Sigmoid colon (tissue), 7 donors: ENCODE results near the gene MRPL33. TPM values are rescaled to one million over a fixed set of nuclear protein-coding genes. Genes with fewer than 3 reads are reported as not detected.
A peak's percentile ranks its signal among the peaks of the same experiment; 100 is the strongest.
"Not testable (repeated sequence)": the region's sequence is repeated elsewhere in the genome, so short reads cannot be mapped to it uniquely, and the experiment has no call there.

Experiments used
- DNase-seq: peaks from one replicate; pipeline ENCODE4 v3.0.0-alpha.2; 2019
- H3K27ac ChIP-seq, 4 donors: fragments of 200-600 bp; sonication (generic); one replicate each; pipeline ENCODE4 v1.5.1; 2016 to 2019; ENCODE audit warnings: mild to moderate bottlenecking in 1 of 4
- H3K27me3 ChIP-seq, 3 donors: fragments of 200-600 bp; sonication (generic); one replicate each; pipeline ENCODE4 v1.5.1; 2019; ENCODE audit warnings: mild to moderate bottlenecking in 1 of 3
- H3K36me3 ChIP-seq, 4 donors: fragments of 200-600 bp; sonication (generic); one replicate each; pipeline ENCODE4 v1.5.1; 2016 to 2019
- H3K4me1 ChIP-seq, 4 donors: fragments of 200-600 bp; sonication (generic); one replicate each; pipeline ENCODE4 v1.5.1; 2017 to 2019
- H3K4me3 ChIP-seq, 4 donors: fragments of 200-600 bp; sonication (generic); one replicate each; pipeline ENCODE4 v1.5.1; 2017 to 2019; ENCODE audit warnings: mild to moderate bottlenecking in 2 of 4, moderate library complexity in 1 of 4
- H3K9me3 ChIP-seq, 4 donors: fragments of 200-600 bp in 3 of 4; sonication (generic) in 3 of 4; one replicate each; pipeline versions ENCODE4 v1.5.1 to v1.6.1; 2013 to 2019
- EP300 ChIP-seq, 4 donors: sonication (generic); formaldehyde crosslinking; IDR thresholded peaks; one replicate each; pipeline ENCODE4 v1.6.1; 2017; ENCODE audit warnings: antibody characterized with exemption in 4 of 4
- POLR2A ChIP-seq, 2 donors: fragments of 450-650 bp; IDR thresholded peaks; one replicate each; pipeline ENCODE4 v1.6.1; 2016; ENCODE audit warnings: antibody characterized with exemption in 2 of 2, mild to moderate bottlenecking in 2 of 2, moderate library complexity in 2 of 2
- POLR2AphosphoS5 ChIP-seq, 4 donors: sonication (generic); formaldehyde crosslinking; IDR thresholded peaks; one replicate each; pipeline ENCODE4 v1.6.1; 2017; ENCODE audit warnings: antibody characterized with exemption in 4 of 4
- WGBS, 2 donors: extraction: QIAGEN DNeasy Blood & Tissue Kit; methylation state at CpG; one replicate each; pipeline ENCODE4 v1.1.7; 2013; 5-methylcytosine and 5-hydroxymethylcytosine counted together
- intact Hi-C: fragments of 100-400 bp; cut with DNase I; formaldehyde crosslinking; loops from one replicate; pipeline ENCODE4 v1.15.1; 2023
- polyA plus RNA-seq, 3 donors: library from polyadenylated mRNA; stranded (reverse); fragments of 200-250 nt; gene quantifications; one replicate each; pipeline ENCODE4 v1.2.3, GENCODE V29; 2013
- total RNA-seq, 4 donors: library from RNA; depleted of rRNA; stranded (reverse); fragments of >200 nt; gene quantifications; one replicate each; pipeline ENCODE4 v1.1.0, GENCODE V29; 2016
- TF ChIP-seq, protein P1 (sequence below), 4 experiments: fragments of 450-650 bp in 3 of 4; fragments of 200-600 bp in 1 of 4; IDR thresholded peaks; one replicate each; pipeline ENCODE4 v1.5.1; 2016 to 2019; ENCODE audit warnings: antibody characterized with exemption in 4 of 4, mild to moderate bottlenecking in 3 of 4, moderate library complexity in 2 of 4
- donor health status: healthy with polysubstance abuse.
- donor health status: Bipolar disorder and iron deficiency.
- donor health status: healthy.

The MRPL33 gene
- total and polyA plus RNA-seq, 7 donors = 110 to 324 (median 193) TPM

DNA sequence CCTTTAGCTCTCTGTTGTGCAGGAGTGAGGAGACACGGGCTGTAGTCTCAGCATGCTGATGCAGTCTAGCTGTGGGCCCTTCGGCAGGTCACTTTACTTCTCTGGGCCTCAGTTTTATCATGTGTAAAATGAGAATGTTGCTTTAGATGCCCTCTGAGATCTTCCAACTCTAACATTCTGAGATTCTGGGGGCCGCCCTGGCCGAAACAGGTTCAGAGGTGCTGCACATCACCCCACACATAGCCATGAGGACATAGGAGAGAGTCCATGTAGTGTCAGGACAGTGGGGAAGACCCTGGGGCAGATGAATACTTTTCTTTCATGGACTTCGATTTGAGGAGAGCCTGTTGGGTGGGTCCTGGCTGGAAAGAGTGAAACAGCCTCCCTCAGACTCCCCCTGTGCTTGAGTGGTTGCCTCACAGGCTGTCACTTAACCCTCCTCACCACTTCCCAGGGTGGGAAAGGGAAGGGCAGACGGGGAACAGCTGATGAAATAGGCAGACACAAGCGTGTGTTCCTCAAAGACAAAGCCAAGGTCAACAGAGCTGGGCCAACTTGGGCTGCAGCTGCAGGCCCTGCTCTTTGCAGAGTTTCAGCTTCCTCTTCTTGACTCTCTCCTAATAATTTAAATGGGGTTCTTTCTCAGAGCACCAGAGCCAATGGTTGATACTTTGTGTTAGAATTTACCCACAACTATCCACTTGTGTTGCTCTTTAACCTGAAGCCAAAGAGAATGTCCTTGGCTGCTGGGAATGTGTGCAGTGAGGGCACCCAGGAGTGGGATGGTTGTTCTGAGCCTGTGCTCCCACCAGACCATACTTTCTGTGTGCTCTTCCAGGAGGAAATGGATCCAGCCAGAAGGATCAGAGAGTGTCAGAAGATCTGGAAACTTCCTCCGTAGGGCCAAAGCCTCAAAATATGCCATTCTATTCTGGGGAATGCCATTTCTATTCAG is 14.7 kb upstream of the MRPL33 start:
- H3K9me3 ChIP-seq = no peaks in the 10 kb centered on the region
- intact Hi-C loops = loop anchor here (5.0 kb wide), 2 partner anchors 515 to 680 kb away; no protein-coding TSS in a partner anchor
- TF ChIP-seq EP300 (IDR thresholded peaks at IDR 0.05) (no peak), POLR2A (IDR thresholded peaks at IDR 0.05) (no peak), POLR2AphosphoS5 (IDR thresholded peaks at IDR 0.05) (no peak)
- TF ChIP-seq, protein P1, sequence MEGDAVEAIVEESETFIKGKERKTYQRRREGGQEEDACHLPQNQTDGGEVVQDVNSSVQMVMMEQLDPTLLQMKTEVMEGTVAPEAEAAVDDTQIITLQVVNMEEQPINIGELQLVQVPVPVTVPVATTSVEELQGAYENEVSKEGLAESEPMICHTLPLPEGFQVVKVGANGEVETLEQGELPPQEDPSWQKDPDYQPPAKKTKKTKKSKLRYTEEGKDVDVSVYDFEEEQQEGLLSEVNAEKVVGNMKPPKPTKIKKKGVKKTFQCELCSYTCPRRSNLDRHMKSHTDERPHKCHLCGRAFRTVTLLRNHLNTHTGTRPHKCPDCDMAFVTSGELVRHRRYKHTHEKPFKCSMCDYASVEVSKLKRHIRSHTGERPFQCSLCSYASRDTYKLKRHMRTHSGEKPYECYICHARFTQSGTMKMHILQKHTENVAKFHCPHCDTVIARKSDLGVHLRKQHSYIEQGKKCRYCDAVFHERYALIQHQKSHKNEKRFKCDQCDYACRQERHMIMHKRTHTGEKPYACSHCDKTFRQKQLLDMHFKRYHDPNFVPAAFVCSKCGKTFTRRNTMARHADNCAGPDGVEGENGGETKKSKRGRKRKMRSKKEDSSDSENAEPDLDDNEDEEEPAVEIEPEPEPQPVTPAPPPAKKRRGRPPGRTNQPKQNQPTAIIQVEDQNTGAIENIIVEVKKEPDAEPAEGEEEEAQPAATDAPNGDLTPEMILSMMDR (IDR thresholded peaks at IDR 0.05) = no peak
- H3K36me3 ChIP-seq = no peaks in the 10 kb centered on the region
- no peak overlapping the region for H3K27ac ChIP-seq
- no peak for DNase-seq
- WGBS, 2 donors = 82 to 89% methylated on average over 8 of the region's 8 CpGs
- H3K4me3 ChIP-seq = no peak overlapping the region
- H3K4me1 ChIP-seq = no peaks in the 10 kb centered on the region
- H3K27me3 ChIP-seq = no peaks in the 10 kb centered on the region

DNA sequence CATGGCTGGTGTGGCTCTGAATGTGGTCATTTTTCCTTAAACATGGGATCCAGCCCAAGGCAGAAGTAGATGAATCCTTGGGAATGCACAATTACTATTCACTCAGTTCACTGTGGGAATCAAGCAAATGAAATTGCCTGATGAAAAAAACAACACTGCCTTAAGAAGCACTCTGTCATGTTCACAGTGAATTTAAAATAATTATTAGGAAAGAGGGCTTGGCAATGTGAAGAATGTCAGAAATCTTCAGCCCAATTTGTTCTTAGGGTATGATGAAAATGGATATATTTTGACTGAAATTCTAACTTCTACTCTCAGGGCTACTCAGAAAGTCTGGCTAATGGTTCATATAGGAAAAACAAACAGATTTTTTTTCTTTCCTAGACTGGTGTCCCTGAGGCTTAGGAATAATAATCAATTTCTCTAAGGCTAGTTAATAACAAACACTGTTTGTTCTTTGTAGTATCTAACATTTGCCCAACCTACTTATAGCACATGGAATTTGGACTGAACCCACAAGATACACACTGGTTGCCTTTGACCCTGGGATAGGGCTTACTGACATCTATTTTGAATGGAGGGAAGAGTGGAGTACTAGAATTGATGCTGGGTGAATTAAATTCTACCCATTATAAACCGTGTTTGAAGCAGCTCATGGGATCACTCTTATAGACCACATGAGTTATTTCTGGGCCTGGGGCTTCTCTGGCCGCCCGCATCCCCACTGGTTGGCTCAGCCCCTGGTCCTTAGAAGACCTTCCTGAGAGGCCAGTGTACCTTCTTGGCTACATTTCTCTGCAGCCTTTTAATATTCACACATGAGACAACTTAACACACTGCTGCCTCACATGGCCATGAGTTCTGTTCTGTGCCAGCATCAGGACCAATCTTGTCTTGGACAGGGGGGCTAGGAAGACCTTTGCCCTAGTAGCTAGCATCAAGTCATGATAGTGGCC is 8.3 kb upstream of the MRPL33 start:
- Histone ChIP-seq H3K4me3 (no peak overlapping the region), H3K27me3 (no peaks in the 10 kb centered on the region), H3K9me3 (no peaks in the 10 kb centered on the region), H3K36me3 (no peaks in the 10 kb centered on the region), H3K4me1 (peaks cover 0 to 10% (median 8%) of the 10 kb centered on the region in 4 donors), H3K27ac (peak overlapping the region in 1 of 4 donors; percentile 23)
- TF ChIP-seq, protein P1 (IDR thresholded peaks at IDR 0.05) = no peak
- TF ChIP-seq POLR2AphosphoS5 (IDR thresholded peaks at IDR 0.05) (no peak), EP300 (IDR thresholded peaks at IDR 0.05) (no peak), POLR2A (IDR thresholded peaks at IDR 0.05) (no peak)
- intact Hi-C loops = no loop called here
- no peak for DNase-seq
- 86 to 91% methylated on average over 3 of the region's 3 CpGs for WGBS, 2 donors

DNA sequence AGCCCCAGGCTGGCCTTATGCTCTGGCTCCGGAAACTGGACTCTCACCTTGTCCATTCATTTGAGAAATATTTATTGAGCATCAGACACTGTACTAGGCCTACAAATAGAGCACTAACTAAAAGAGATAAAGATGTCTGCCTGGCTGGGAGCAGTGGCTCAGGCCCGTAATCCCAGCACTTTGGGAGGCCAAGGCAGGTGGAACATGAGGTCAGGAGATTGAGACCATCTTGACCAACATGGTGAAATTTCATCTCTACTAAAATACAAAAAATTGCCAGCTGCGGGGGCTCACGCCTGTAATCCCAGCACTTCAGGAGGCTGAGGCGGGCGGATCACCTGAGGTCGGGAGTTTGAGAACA is 7.6 kb upstream of the MRPL33 start:
- H3K9me3 ChIP-seq = no peaks in the 10 kb centered on the region
- H3K4me1 ChIP-seq = peaks cover 0 to 10% (median 8%) of the 10 kb centered on the region in 4 donors
- WGBS, 2 donors = 94 to 96% methylated on average over 7 of the region's 7 CpGs
- H3K4me3 ChIP-seq = no peak overlapping the region
- H3K36me3 ChIP-seq = no peaks in the 10 kb centered on the region
- TF ChIP-seq POLR2A (IDR thresholded peaks at IDR 0.05) = no peak
- intact Hi-C loops = no loop called here
- no peak for DNase-seq
- H3K27ac ChIP-seq = no peak overlapping the region
- no peaks in the 10 kb centered on the region for H3K27me3 ChIP-seq

DNA sequence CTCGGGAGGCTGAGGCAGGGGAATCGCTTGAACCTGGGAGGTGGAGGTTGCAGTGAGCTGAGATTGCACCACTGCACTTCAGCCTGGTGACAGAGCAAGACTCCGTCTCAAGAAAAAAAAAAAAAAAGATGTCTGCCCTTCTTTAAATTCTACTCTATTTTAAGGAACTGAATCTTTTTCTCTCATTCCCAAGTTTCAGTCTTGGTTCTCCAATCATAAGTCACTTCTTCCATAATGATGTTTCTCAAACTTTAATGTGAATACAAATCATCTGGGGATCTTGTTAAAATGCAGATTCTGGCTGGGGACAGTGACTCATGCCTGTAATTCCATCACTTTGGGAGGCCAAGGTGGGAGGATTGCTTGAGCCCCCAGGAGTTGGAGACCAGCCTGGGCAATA is 7.0 kb upstream of the MRPL33 start:
- H3K36me3 ChIP-seq, H3K4me1 ChIP-seq, H3K9me3 ChIP-seq, H3K4me3 ChIP-seq, DNase-seq, H3K27ac ChIP-seq, intact Hi-C loops, H3K27me3 ChIP-seq: not testable (repeated sequence)
- 91 to 92% methylated on average over 3 of the region's 3 CpGs for WGBS, 2 donors

DNA sequence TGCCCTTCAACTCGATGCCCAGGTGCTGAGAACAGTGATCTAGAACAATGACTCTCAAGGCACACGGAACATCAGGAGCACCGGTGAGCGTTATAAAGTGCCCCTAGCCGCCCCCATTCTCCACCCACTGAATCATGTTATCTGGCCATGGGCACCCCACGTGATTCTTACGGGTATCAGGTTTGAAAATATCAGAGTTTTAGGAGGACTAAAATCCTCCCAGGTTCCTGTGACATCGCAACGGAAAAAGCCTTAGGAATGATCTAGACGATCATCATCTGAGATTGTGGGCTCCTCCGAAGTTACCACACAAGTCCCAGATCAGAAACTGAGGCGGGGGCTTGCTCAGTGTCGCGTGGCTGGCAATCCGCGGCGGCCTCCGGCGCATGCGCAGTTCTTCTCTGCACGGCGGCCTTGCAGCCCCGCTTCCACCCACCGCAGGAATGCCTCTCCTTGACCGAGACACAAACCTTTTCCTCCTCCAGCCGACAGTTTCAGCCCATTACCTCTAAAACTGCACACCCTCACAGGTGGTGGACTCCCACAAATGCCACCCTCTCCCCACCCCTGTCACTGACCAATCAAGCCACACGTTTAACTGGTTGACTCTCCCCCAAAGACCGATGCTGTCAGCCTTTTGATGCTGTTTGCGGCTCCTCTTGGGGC is 5.8 kb upstream of the MRPL33 start:
- Histone ChIP-seq H3K27me3 (no peaks in the 10 kb centered on the region), H3K4me3 (peak overlapping the region in 3 of 4 donors; percentile 25 to 41 (median 28)), H3K36me3 (no peaks in the 10 kb centered on the region), H3K9me3 (no peaks in the 10 kb centered on the region), H3K27ac (peak overlapping the region in 2 of 4 donors; percentile 19 to 35), H3K4me1 (peaks cover 0 to 10% (median 8%) of the 10 kb centered on the region in 4 donors)
- intact Hi-C loops = no loop called here
- TF ChIP-seq, protein P1 (IDR thresholded peaks at IDR 0.05) = no peak
- TF ChIP-seq POLR2A (IDR thresholded peaks at IDR 0.05) (no peak), EP300 (IDR thresholded peaks at IDR 0.05) (no peak), POLR2AphosphoS5 (IDR thresholded peaks at IDR 0.05) (no peak)
- WGBS, 2 donors = 18 to 31% methylated on average over 29 of the region's 29 CpGs
- peak; percentile 68 for DNase-seq
